Left ventricle myocardium inferior (tissue), 1 donor: ENCODE measurements around the gene ADCY2. TPM values are rescaled to one million over a fixed set of nuclear protein-coding genes. Genes with fewer than 3 reads are reported as not detected.

Experiments used
- DNase-seq: peaks from one replicate; pipeline ENCODE4 v3.0.0-alpha.2; 2020
- H3K27ac ChIP-seq: fragments of 200-600 bp; replicated peaks from 2 replicates; pipeline ENCODE4 v1.8.0; 2021
- H3K27me3 ChIP-seq: fragments of 200-600 bp; 2 replicates; pipeline ENCODE4 v1.8.0; 2021; ENCODE audit warnings: low read depth
- H3K36me3 ChIP-seq: fragments of 200-600 bp; 2 replicates; pipeline ENCODE4 v1.8.0; 2021
- H3K4me1 ChIP-seq: fragments of 200-600 bp; 2 replicates; pipeline ENCODE4 v1.8.0; 2021
- H3K4me3 ChIP-seq: fragments of 200-600 bp; 2 replicates; pipeline ENCODE4 v1.8.0; 2021; ENCODE audit warnings: mild to moderate bottlenecking, moderate library complexity
- H3K9me3 ChIP-seq: fragments of 200-600 bp; replicated peaks from 2 replicates; pipeline ENCODE4 v1.8.0; 2021
- intact Hi-C: fragments of 100-400 bp; cut with micrococcal nuclease; formaldehyde crosslinking; loops from one replicate; pipeline ENCODE4 v1.11.0; 2022
- total RNA-seq: library from RNA; stranded (reverse); fragmentation: NEBNext Ultra II Directional; extraction: Animal tissue kit (Norgen Biotek cat#: 25700); gene quantifications from one replicate; pipeline ENCODE4 v1.2.1, GENCODE V29; 2021
- TF ChIP-seq, protein P1 (sequence below): fragments of 200-600 bp; IDR thresholded peaks from 2 replicates; pipeline ENCODE4 v1.8.0; 2021; ENCODE audit warnings: antibody characterized with exemption, mild to moderate bottlenecking, borderline replicate concordance
- donor health status: DM: no; HTN: yes; CAD: no; lungs with severe emphysema.

ADCY2 gene
- total RNA-seq, 1 donor from 2014 or later = 0.30 TPM

DNA sequence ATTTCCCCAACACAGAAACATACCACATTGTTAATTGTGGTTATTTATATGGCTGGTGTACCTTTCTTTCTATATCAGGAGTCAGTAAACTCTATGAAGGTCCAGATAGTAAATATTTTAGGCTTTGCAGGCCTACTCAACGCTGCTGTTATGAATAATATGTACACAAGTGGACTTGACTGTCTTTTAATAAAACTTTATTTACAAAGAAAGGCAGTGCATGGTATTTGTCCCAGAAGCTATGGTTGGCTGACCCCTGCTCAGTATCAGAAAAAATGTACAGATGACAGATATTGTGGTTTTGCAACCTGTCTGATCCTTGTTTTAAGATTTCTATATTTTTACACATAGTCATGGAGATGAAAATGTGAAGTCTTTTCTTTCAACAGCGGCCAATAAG, 478.7 kb downstream of the ADCY2 start:
- H3K36me3 ChIP-seq = peaks cover 46% of the 10 kb centered on the region
- H3K4me1 ChIP-seq = peaks cover 40% of the 10 kb centered on the region
- TF ChIP-seq, protein P1, sequence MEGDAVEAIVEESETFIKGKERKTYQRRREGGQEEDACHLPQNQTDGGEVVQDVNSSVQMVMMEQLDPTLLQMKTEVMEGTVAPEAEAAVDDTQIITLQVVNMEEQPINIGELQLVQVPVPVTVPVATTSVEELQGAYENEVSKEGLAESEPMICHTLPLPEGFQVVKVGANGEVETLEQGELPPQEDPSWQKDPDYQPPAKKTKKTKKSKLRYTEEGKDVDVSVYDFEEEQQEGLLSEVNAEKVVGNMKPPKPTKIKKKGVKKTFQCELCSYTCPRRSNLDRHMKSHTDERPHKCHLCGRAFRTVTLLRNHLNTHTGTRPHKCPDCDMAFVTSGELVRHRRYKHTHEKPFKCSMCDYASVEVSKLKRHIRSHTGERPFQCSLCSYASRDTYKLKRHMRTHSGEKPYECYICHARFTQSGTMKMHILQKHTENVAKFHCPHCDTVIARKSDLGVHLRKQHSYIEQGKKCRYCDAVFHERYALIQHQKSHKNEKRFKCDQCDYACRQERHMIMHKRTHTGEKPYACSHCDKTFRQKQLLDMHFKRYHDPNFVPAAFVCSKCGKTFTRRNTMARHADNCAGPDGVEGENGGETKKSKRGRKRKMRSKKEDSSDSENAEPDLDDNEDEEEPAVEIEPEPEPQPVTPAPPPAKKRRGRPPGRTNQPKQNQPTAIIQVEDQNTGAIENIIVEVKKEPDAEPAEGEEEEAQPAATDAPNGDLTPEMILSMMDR = no peak

DNA sequence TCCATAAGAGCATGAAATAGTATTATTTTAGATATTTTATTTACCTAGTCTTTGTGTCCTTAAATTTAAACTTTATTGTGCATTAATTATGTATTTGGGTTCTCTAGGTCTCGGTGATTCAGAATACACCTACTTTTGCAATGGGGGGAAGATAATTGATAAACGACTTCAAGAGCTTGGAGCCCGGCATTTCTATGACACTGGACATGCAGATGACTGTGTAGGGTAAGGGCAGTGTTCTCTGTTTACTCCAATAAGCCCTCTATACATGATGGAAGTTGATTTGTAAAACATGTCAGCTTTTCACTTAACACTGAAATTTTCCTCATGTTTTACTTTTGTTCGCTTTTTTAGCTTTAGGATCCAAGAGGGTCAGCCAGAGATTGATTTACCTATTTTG, 479.2 kb downstream of the ADCY2 start:
- Histone ChIP-seq H3K27ac (no peak overlapping the region), H3K9me3 (no peaks in the 10 kb centered on the region), H3K4me3 (no peak overlapping the region), H3K4me1 (peaks cover 34% of the 10 kb centered on the region), H3K27me3 (no peaks in the 10 kb centered on the region), H3K36me3 (peaks cover 51% of the 10 kb centered on the region)
- intact Hi-C loops = no loop called here
- TF ChIP-seq, protein P1 = no peak
- no peak for DNase-seq

More for the DNA sequence above, 478.7 kb downstream of the ADCY2 start:
- H3K4me3 ChIP-seq = no peak overlapping the region
- no peak overlapping the region for H3K27ac ChIP-seq
- no peak for DNase-seq
- no peaks in the 10 kb centered on the region for H3K9me3 ChIP-seq
- H3K27me3 ChIP-seq = no peaks in the 10 kb centered on the region
- intact Hi-C loops = no loop called here

DNA sequence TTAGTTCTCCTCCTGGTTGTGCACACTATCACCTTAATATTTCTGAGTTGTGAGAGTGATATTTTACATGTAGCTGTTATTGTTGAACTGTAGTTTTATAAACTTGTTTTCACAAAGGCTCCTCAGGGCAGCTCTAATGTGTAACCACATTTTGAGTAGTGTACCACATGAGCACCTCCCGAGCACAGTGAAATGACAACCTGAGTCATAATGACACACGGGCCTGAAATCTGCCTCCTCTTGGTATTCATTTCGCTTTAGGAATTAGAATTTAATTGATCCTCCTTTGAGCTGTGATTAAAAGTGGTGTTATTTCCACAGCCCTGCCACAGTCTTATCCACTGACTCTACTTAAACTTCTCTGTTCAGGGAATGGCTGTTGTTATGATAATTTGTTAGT, 480.9 kb downstream of the ADCY2 start:
- H3K36me3 ChIP-seq = peaks cover 64% of the 10 kb centered on the region
- no peak overlapping the region for H3K27ac ChIP-seq
- no peak for DNase-seq
- peaks cover 17% of the 10 kb centered on the region for H3K4me1 ChIP-seq
- no peak overlapping the region for H3K4me3 ChIP-seq
- intact Hi-C loops = no loop called here
- H3K9me3 ChIP-seq = no peaks in the 10 kb centered on the region
- TF ChIP-seq, protein P1 = no peak
- no peaks in the 10 kb centered on the region for H3K27me3 ChIP-seq

DNA sequence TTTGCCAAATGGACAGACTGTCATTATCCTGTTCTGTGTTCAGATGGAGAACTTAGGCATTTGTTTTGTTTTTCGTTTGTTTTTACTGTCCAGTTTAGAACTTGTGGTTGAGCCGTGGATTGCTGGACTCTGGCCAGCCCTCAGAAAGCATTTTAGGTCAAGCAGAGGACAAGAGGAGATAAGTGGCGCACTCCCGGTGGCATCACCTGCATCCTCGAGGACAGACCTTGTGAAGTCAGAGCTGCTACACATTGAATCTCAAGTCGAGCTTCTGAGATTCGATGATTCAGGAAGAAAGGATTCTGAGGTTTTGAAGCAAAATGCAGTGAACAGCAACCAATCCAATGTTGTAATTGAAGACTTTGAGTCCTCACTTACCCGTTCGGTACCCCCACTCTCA, 481.9 kb downstream of the ADCY2 start:
- TF ChIP-seq, protein P1 = no peak
- no peak for DNase-seq
- H3K4me1 ChIP-seq = peaks cover 10% of the 10 kb centered on the region
- no peaks in the 10 kb centered on the region for H3K27me3 ChIP-seq
- H3K4me3 ChIP-seq = no peak overlapping the region
- intact Hi-C loops = no loop called here
- H3K9me3 ChIP-seq = no peaks in the 10 kb centered on the region
- no peak overlapping the region for H3K27ac ChIP-seq
- H3K36me3 ChIP-seq = peaks cover 74% of the 10 kb centered on the region

DNA sequence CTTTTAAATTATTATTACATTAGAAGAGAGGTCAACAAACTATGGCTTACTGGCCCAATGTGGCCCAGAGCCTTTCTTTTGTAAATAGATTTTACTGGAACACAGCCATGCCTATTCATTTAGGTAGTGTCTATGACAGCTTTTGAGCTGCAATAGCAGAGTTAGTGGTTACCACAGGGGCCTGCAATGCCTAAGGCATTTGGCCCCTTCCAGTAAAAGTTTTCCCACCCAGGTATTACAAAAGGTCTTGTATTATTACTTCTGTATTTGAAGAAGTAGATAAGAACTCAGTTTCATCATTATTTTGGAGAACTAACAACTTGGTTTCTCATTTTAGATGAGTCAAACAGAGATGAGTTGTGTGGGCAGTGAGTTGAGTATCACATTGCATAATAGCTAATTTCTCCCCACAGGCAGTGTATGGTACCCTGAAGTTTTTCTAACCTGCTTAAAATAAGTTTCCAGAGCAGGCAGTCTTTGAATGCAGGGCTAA, 482.5 kb downstream of the ADCY2 start:
- no peaks in the 10 kb centered on the region for H3K27me3 ChIP-seq
- H3K36me3 ChIP-seq = peaks cover 79% of the 10 kb centered on the region
- H3K9me3 ChIP-seq = no peaks in the 10 kb centered on the region
- TF ChIP-seq, protein P1 = no peak
- no peak overlapping the region for H3K4me3 ChIP-seq
- no peak for DNase-seq
- intact Hi-C loops = no loop called here
- no peak overlapping the region for H3K27ac ChIP-seq
- H3K4me1 ChIP-seq = peaks cover 8% of the 10 kb centered on the region
